ENCODE results near the gene CFAP77. TPM values are rescaled to one million over a fixed set of nuclear protein-coding genes. Genes with fewer than 3 reads are reported as not detected.

The CFAP77 gene
- total and polyA plus RNA-seq, 7 donors, result not detected

DNA sequence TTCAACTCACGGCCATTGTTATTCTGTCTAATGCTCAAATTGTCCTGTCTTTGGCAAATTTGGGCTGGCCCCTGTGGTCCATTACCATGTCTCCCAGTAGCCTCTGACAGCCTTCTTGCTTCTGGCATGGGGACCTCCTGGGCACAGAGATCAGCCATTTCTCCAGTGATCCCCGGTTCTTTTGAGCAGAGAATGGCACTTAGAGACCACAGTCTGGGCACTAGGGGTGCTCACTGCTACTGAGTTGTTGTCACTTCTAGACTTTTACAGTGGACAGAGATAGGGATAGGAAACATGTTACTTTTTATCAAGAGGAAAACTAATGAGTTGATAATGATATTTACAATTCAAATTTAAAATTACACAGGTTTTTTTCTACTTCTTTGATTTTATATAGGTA, 124.8 kb downstream of the CFAP77 start:
- peaks cover 0 to 29% (median 18%) of the 10 kb centered on the region in 4 donors for H3K4me1 ChIP-seq
- no peak overlapping the region for H3K4me3 ChIP-seq
- 95% methylated on average over 2 of the region's 2 CpGs for WGBS, 2 donors
- no peak for DNase-seq
- H3K9me3 ChIP-seq, result peaks cover 0 to 2% (median 0%) of the 10 kb centered on the region in 4 donors
- H3K36me3 ChIP-seq, result no peaks in the 10 kb centered on the region
- H3K27ac ChIP-seq, result no peak overlapping the region
- intact Hi-C loops (cut with DNase I), result no loop called here
- TF ChIP-seq, protein P1, sequence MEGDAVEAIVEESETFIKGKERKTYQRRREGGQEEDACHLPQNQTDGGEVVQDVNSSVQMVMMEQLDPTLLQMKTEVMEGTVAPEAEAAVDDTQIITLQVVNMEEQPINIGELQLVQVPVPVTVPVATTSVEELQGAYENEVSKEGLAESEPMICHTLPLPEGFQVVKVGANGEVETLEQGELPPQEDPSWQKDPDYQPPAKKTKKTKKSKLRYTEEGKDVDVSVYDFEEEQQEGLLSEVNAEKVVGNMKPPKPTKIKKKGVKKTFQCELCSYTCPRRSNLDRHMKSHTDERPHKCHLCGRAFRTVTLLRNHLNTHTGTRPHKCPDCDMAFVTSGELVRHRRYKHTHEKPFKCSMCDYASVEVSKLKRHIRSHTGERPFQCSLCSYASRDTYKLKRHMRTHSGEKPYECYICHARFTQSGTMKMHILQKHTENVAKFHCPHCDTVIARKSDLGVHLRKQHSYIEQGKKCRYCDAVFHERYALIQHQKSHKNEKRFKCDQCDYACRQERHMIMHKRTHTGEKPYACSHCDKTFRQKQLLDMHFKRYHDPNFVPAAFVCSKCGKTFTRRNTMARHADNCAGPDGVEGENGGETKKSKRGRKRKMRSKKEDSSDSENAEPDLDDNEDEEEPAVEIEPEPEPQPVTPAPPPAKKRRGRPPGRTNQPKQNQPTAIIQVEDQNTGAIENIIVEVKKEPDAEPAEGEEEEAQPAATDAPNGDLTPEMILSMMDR (IDR thresholded peaks at IDR 0.05), result no peak
- TF ChIP-seq EP300 (IDR thresholded peaks at IDR 0.05), result no peak
- no peak for TF ChIP-seq POLR2AphosphoS5 (IDR thresholded peaks at IDR 0.05)
- no peak for TF ChIP-seq POLR2A (IDR thresholded peaks at IDR 0.05)
- H3K27me3 ChIP-seq, result peaks cover 0 to 26% (median 0%) of the 10 kb centered on the region in 3 donors

DNA sequence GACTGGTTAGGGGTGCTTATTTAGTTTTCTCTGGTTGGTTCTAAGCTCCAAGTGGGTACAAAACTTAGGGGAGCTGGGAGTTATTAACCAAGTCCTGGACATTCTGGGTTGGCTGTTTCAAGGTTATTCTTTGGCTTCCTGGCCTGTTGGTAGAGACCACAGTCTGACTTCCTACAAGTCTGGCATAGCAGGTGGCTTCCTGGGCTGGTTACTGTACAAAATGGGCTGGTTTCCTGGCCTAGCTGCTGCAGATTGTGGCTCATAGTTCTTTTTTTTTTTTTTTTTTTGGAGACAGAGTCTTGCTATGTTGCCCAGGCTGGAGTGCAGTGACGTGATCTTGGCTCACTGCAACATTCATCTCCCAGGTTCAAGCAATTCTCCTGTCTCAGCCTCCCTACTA, 126.1 kb downstream of the CFAP77 start:
- Histone ChIP-seq H3K4me1 (peaks cover 0 to 27% (median 18%) of the 10 kb centered on the region in 4 donors), H3K9me3 (peaks cover 0 to 2% (median 0%) of the 10 kb centered on the region in 4 donors), H3K27ac (no peak overlapping the region), H3K27me3 (peaks cover 0 to 19% (median 0%) of the 10 kb centered on the region in 3 donors), H3K36me3 (no peaks in the 10 kb centered on the region), H3K4me3 (no peak overlapping the region)
- no peak for DNase-seq
- intact Hi-C loops (cut with DNase I), result no loop called here
- WGBS, 2 donors, result 89 to 100% methylated on average over 1 of the region's 1 CpG
- TF ChIP-seq, protein P1 (IDR thresholded peaks at IDR 0.05), result no peak
- no peak for TF ChIP-seq EP300 (IDR thresholded peaks at IDR 0.05)
- no peak for TF ChIP-seq POLR2AphosphoS5 (IDR thresholded peaks at IDR 0.05)
- TF ChIP-seq POLR2A (IDR thresholded peaks at IDR 0.05), result no peak

DNA sequence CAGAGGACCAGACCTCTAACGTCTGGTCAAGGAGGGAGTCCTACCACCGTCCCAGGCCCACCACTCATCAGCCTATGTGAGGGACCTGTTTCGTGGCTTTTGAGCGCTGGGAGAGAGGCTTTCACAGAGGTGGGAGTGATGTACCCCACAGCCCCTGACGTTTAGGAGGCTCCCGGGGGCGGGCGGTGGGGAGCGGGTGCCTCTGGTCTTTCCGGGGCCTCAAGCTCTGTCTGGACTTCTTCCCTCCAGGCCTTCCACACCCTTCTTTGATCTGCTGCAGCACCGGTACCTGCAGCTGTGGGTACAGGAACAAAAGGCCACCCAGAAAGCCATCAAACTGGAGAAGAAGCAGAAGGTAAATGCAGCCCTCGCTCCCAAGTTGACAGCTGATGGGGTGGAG, 127.3 kb downstream of the CFAP77 start:
- peaks cover 0 to 2% (median 0%) of the 10 kb centered on the region in 4 donors for H3K9me3 ChIP-seq
- H3K4me1 ChIP-seq, result peaks cover 0 to 15% (median 10%) of the 10 kb centered on the region in 4 donors
- H3K27me3 ChIP-seq, result peaks cover 0 to 13% (median 0%) of the 10 kb centered on the region in 3 donors
- WGBS, 2 donors, result 88 to 90% methylated on average over 12 of the region's 12 CpGs
- intact Hi-C loops (cut with DNase I), result no loop called here
- no peak for DNase-seq
- no peak overlapping the region for H3K4me3 ChIP-seq
- no peaks in the 10 kb centered on the region for H3K36me3 ChIP-seq
- no peak overlapping the region for H3K27ac ChIP-seq
- TF ChIP-seq, protein P1 (IDR thresholded peaks at IDR 0.05), result no peak
- TF ChIP-seq POLR2A (IDR thresholded peaks at IDR 0.05) (no peak), EP300 (IDR thresholded peaks at IDR 0.05) (no peak), POLR2AphosphoS5 (IDR thresholded peaks at IDR 0.05) (no peak)

DNA sequence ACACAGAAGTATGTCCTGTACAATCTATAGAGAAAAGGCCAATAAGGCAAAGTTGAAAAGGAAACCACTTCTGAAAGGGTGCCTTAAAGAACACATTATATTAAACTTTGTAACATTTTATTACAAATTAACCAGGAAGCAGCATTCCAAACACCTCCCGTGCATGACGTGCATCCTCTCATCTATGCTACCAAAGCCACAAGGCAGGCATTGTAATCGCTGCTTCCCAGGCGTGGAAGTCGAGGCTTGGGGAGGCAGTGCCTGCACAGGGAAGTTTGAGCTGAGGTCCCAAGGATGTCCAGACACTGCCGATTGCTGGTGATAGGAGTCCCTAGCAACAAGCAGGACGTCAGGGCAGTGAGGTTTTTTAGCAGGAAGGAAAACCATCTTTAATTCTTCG, 128.1 kb downstream of the CFAP77 start:
- no peak overlapping the region for H3K4me3 ChIP-seq
- H3K4me1 ChIP-seq, result peaks cover 0 to 14% (median 10%) of the 10 kb centered on the region in 4 donors
- DNase-seq, result no peak
- no peak overlapping the region for H3K27ac ChIP-seq
- TF ChIP-seq, protein P1 (IDR thresholded peaks at IDR 0.05), result no peak
- TF ChIP-seq POLR2AphosphoS5 (IDR thresholded peaks at IDR 0.05), result no peak
- TF ChIP-seq EP300 (IDR thresholded peaks at IDR 0.05), result no peak
- TF ChIP-seq POLR2A (IDR thresholded peaks at IDR 0.05), result no peak
- H3K9me3 ChIP-seq, result peaks cover 0 to 2% (median 0%) of the 10 kb centered on the region in 4 donors
- intact Hi-C loops (cut with DNase I), result no loop called here
- WGBS, 2 donors, result 12 to 58% methylated on average over 8 of the region's 8 CpGs
- no peaks in the 10 kb centered on the region for H3K36me3 ChIP-seq
- peaks cover 0 to 9% (median 0%) of the 10 kb centered on the region in 3 donors for H3K27me3 ChIP-seq

DNA sequence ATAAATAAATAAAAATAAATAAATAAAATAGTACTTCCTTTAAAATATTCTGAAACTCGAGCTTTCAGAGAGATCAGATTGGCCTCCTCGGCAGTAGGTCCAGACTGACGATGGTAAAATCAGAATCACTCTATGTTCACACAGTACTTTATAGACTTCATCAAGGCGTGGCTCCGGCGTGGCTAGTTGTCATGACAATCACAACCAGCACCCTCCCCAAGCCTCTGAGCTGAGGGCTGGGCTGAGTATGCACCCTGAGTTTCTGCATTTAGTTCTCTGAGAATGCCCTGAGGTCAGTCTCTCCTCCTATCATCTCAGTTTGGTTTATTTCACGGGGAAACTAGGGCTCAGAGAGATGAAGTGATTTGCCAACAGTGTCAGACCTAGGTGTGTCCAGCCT, 129.1 kb downstream of the CFAP77 start:
- H3K27me3 ChIP-seq, result peaks cover 0 to 10% (median 0%) of the 10 kb centered on the region in 3 donors
- peaks cover 0 to 14% (median 10%) of the 10 kb centered on the region in 4 donors for H3K4me1 ChIP-seq
- peaks cover 0 to 2% (median 0%) of the 10 kb centered on the region in 4 donors for H3K9me3 ChIP-seq
- TF ChIP-seq EP300 (IDR thresholded peaks at IDR 0.05) (no peak), POLR2A (IDR thresholded peaks at IDR 0.05) (no peak), POLR2AphosphoS5 (IDR thresholded peaks at IDR 0.05) (no peak)
- TF ChIP-seq, protein P1 (IDR thresholded peaks at IDR 0.05), result no peak
- H3K36me3 ChIP-seq, result no peaks in the 10 kb centered on the region
- intact Hi-C loops (cut with DNase I), result no loop called here
- DNase-seq, result no peak
- WGBS, 2 donors, result 14 to 62% methylated on average over 7 of the region's 7 CpGs
- H3K27ac ChIP-seq, result peak overlapping the region in 2 of 4 donors; percentile 51 to 52
- no peak overlapping the region for H3K4me3 ChIP-seq

Data from sigmoid colon (tissue), 7 donors.